HG03558 (cell line): Measurements from ENCODE around the gene TPM1.
"Not testable (repeated sequence)": the region's sequence is repeated elsewhere in the genome, so short reads cannot be mapped to it uniquely, and the experiment has no call there.

Experiments used
- ATAC-seq: cut with Tn5 transposase; IDR thresholded peaks from one replicate; pipeline ENCODE4 v1.9.1; 2021; ENCODE audit warnings: moderate number of reproducible peaks; ENCODE audit not compliant: unreplicated experiment; ENCODE audit errors: extremely low read depth

The TPM1 gene

DNA sequence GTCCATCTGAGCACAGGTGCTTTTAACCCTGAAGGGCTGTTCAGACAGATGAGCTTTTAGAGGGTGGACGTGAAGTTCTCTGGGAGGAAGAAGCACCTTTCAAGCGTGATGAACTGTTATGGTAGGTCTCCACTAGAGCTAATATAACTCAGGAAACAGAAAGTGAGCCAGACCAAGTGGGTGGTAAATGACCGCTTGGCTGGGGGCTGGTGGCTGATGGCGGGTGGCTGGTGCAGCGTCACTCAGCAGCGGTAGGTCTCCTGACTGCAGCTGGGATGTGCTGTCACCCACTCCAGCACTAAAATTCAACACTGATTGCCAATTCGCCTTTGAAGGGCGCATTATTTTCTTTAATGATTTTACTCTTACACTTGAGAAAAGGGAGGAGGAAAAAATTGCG is 47.9 kb downstream of the TPM1 start:
- ATAC-seq, result no peak

DNA sequence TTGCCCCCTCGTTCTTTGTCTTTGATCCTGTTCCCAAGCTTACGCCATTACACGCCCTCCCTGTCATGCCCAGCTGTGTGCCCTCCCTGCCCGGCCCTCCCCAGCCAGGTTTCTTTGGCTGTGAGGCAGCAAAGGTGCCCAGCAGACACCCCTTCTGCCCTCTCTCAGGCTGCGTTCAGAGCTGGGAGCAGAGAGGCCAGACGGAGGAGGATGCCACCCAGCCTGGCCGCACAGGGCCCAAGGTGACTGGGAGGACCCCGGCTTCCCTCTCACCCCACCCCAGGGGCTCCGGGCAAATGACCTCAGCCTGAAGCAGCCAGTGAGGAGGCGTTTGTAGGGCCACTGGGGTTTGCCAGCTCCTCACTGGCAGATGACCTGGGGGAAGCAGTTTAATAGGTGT is 48.3 kb downstream of the TPM1 start:
- ATAC-seq, result no peak

DNA sequence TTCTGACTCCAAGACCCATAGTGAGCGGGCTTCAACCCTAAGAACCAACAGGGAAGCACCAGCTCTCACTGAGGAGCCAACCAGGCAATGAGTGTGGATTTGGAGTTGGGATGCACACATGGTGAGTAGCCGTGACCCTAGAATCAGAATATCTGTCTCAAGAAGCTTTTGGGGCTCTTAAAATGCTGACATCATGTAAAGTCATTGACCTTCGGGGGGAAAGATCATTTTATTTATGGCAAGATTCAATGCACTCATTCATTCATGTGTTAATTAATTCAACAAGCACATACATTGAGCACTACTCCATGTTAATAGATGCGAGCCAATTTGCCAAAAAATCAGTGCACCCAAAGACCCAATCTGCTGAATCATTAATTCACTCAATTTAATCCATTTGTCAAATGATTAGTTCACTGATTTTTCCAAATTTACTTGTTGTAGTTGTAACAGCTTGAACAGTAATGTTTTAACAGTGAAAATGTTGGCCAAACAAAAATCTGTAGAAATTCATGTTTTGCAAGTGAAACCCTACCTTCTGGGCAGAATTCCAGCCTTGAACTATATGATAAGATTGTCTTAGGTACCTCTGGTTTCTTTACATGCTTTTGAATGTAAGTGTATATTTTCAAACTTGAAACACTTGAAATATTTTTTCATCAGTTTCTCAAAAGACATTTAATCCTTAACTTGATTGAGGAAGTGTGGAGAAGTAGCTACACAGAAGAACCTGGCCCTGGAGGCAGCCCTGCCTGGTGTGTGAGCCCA is 49.3 kb downstream of the TPM1 start:
- ATAC-seq, result no peak

DNA sequence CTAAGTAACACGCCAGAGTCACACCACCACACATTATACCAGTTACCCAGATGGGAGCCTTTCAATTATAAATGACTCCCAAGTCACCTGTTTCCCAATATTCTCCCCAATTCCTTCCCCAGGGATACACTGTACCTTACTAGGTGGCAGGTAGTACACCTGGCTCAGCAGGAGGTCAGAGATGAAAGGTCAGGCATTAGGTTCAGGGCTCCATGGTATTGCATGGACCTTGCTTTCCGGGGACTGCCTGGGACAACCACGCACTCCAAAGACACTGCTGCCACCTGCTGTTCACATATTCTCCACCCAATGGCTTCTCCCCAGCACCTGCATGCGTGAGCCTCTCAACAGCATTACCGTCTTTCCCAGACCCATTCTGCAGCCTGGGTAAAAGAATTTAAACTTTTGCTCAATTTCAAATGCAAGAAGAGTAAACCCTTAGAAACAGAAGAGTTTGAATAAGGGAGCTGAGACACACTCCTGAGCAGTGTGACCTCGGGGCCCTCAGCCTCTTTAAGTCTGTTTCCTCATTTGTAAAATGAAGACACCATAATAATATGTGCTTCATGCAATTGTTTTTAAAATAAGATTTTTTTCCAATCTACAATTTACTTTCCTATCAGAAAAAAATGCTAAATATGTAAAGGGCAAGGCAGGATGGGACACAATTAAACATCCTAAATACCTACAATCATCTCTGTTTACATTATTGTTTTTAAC is 51.1 kb downstream of the TPM1 start:
- ATAC-seq, result no peak

DNA sequence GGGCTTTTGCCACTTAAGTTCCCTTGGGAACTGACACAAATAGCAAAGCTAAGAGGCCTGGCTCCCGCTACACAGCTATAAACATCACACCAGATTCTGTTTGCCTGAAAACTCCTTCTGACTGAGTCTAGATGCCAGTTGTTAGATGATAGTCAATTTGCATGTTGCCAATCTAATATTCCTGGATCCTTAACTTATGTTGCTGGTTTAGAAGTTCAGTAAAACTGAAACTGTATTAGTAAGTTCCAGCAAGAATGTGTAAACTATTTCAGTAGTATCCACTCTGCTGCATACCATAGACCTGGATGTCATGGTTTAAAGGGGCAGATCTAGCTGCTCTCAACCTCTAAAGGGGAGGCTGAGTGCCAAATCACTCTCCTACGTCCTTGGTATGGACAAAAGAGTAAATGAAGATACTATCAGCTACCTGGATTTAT is 52.0 kb downstream of the TPM1 start:
- no peak for ATAC-seq

DNA sequence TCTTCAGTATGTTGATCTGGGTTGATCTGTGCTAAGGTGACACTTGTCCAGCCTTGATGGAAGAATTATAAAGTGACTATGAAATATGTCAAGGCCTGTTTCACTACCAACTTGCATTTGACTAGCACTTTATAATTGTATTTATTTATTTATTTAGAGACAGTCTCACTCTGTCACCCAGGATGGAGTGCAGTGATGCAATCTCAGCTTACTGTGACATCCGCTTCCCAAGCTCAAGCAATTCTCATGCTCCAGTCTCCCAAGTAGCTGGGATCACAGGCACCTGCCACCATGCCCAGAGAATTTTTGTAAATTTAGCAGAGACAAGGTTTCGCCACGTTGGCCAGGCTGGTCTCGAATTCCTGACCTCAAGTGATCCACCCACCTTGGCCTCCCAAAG is 53.6 kb downstream of the TPM1 start:
- no peak for ATAC-seq

DNA sequence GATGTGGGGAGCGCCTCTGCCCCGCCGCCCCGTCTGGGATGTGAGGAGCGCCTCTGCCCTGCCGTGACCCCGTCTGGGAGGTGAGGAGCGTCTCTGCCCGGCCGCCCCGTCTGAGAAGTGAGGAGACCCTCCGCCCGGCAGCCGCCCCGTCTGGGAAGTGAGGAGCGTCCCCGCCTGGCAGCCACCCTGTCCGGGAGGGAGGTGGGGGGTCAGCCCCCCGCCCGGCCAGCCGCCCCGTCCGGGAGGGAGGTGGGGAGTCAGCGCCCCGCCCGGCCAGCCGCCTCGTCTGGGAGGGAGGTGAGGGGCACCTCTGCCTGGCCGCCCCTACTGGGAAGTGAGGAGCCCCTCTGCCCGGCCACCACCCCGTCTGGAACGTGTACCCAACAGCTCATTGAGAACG is 56.4 kb downstream of the TPM1 start:
- ATAC-seq, result not testable (repeated sequence)

DNA sequence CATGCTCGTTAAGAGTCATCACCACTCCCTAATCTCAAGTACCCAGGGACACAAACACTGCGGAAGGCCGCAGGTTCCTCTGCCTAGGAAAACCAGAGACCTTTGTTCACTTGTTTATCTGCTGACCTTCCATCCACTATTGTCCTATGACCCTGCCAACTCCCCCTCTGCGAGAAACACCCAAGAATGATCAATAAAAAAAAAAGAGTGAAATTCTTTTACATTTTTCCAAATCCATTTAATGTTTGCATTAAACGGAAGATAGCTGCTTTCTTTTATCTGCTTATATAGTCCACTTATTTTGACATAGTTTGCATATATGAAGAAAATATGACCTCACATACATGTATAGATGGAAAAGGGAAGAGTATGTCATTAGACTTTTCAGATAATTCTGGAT is 57.0 kb downstream of the TPM1 start:
- ATAC-seq, result not testable (repeated sequence)

DNA sequence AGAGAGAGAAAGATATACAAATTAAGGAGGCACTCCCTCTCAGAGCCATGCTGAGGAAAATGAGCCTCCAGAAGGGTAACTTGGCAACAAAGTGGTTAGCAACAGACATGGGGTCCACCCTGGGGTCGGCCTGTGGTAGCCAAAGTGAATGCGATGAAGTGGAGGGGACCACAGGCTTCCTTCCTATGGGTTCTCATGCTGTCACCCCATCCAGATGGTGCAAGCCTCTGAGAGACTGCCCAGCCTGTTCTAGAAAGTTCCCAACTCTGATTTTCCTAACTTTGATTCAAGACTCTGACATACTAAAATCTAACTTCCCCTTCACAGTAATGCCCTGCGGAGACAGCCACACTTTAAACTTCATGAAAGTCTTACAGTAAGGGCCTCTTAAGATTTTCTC is 60.9 kb downstream of the TPM1 start:
- no peak for ATAC-seq

DNA sequence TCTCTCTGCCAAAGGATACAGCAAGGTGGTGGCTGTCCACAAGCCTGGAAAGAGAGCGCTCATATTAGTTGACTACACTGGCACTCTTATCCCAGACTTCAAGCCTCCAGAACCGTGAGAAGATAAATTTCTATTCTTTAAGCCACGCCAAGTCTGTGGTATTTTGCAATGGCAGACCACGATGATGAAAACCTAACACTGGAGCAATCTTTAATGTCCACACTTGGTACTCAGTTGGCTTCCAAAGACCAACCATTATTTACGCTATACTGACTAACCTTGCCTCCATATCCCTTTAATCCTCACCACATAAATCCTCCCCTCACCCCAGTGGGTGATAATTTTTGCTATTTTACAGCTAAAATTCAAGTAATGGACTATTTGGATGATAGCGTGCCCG is 62.2 kb downstream of the TPM1 start:
- no peak for ATAC-seq

DNA sequence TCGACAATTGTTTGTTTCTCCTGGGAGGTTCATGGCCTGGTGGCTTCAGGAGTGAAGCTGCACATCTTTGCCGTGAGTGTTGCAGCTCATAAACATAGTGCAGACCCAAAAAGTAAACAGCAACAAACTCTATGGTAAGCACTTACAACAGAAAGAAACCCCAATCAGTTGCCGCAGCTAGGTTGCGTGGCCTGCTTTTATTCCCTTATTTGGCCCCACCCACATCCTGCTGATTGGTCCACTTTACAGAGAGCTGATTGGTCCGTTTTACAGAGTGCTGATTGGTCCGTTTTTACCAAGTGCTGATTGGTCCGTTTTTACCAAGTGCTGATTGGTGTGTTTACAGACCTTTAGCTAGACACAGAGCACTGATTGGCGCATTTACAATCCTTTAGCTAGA is 62.8 kb downstream of the TPM1 start:
- not testable (repeated sequence) for ATAC-seq

DNA sequence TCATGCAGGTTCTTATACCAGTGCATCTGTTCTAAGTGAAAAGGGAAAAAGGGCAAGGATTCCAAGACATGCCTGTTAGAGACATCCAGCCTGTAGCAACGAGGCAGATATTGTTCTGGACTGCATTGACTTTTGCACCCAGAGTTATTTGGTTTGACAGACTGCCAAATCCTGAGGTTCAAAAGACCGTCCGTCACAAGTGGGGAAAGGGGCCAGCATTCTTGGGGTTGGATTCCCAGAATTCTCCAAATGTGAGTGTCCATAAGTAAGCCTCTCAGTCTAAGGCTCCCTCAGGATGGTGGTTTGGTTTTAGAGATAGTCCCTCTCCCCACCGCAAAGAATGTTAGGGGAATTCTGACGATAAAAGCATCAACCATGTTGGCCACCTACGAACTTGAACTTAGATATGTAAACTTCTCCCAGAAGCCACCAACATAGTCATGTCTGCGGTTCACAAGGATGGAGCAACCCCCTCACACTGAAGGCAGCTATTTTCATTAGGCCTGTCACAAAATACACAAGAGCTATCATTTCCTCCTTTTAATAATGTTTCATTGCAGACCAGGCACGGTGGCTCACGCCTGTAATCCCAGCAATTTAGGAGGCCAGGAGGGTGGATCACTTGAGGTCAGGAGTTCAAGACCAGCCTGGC is 65.5 kb downstream of the TPM1 start:
- ATAC-seq, result no peak

DNA sequence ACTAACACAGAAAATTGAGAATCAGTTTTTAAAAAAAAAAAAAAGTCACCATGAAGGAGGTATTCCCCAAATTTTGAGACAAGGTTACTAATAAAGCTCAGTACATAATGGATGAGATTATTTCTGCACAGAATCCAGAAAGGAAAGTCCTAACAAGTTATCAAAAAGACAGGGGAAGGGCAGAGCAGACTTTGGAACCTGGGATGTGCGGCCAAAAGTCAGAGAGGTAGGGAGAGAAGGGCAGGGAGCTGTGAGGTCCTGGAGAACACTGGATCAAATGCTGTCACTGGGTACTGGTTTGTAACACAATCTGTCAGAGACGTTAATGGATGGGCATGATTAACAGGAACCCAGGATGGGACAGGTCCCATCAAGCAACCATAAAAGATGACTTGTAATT is 67.0 kb downstream of the TPM1 start:
- no peak for ATAC-seq

DNA sequence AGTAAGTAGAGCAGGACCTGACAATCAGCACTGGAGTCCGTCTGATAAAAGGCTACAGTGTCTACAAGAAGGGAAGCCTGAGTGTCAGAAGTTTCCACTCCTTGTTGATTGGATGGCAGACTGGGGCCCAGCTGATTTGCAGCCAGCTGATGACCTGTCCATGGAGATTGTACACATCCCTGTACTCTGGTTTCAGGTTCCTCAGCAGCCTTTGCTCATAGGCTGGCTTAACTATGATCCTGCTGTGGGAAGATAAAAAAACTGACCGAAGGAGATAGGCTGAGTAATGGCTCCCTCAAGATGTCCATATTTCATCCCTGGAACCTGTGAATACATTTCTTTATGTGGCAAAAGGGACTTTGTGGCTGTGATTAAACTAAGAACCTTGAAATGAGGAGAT is 67.4 kb downstream of the TPM1 start:
- no peak for ATAC-seq

DNA sequence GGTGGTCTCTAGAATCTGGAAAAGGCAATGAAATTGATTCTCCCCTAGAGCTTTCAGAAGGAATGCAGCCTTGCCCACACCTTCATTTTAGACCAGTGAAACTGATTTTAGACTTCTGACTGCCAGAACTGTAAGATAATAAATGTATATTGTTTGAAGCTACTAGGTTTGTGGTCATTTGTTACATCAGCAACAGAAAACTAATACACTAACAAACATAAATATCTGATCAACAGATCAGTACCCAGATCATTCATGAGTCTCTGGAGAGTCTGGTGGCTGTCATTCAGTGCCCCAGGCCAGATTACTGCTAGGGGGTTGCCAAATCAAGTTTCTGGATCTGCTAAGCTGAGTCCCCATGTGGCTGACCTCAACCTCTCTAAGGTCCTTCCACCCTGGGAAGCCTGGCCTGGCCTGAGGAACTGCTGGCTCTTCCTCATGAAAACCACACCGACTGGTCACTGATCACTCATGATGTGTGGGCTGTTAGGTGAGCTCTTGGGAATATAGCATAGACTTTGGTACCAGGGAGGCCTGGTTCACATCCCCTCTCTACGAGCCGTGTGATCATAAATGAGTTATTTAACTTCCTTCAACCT is 68.0 kb downstream of the TPM1 start:
- ATAC-seq, result no peak

DNA sequence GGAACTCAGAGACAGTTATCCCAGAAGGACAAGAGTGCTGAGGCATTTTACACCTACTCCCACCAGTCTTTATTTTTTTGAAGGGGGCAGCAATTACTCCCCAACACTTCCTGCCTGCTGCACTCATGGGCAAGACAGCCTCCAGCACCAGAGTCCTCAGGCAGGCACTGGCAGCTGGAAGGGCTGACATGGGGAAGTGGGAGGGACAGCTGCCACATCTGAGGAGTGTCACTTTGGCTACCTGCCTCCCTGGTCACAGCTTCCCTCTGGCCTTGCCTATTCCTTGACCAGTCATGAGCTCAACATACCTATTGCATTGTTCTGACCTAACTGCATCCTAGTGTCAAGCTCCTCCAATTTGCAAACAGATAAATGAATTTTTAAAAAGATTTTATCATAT is 68.9 kb downstream of the TPM1 start:
- no peak for ATAC-seq

DNA sequence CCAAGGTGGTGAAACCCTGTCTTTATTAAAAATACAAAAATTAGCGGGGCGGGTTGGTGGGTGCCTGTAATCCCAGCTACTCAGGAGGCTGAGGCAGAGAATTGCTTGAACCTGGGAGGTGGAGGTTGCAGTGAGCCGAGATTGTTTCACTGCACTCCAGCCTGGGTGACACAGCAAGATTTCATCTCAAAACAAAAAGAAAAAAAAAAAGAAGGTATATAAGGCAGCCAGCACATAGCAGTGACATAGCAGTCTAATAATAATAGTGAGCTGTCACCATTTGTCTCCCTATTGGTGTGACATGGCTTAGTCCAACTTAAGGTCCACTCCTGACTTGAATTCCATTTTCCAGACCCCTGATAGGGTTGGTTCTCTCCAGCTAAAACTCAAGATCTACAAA is 70.3 kb downstream of the TPM1 start:
- no peak for ATAC-seq

DNA sequence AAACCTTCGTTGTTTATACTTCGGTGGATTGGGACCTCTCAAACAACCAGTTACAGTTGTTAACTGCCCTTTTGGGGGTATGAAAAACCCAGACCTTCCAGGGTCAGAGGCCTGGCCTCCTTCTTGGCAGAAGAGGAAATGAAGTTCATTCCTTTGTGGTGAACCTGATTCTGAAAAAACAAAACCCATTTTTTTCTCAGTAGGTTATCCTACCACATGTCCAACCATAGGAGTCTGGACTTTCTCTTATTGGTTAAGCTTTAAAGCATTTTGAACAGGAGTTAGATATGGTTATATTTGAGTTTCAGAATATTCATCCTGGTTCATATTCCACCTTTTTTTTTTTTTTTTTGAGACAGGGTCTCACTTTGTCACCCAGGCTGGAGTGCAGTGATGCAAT is 71.9 kb downstream of the TPM1 start:
- no peak for ATAC-seq
